ENCODE results near the gene VPREB1.
"Not testable (repeated sequence)": the region's sequence is repeated elsewhere in the genome, so short reads cannot be mapped to it uniquely, and the experiment has no call there.

DNA sequence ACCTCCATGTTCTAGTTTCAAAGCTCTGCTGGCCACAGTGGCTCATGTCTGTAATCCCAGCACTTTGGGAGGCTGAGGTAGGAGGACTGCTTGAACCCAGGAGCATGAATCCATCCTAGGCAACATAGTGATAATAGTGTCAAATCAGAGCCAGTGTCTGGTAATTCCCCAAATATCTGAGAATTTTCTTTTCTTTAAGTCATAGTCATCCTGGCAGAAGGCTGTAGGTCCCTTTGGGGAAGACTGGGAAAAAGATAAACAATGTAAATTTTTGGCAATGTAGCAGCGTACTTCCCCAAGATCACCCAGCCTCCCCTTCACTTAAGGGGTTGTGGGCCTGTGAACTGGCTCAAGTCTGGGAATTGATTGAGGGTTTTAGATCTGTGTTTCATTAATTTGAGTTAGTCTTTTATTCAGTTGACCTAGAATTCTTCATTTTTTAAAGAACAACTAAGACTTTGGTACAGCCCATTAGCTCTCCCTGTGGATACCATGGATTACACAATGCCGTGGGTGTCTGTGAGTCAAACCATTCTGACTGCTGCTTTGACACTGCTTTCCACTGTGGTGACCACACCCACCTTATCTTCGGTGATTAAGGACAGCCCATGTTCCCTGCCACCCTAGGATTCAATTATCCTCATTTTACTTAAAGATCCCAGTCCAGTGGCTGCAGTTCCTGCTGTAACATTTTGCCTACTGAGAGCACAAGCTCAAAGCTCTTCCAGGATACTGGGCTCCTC, 17.9 kb downstream of the VPREB1 start:
- TF ChIP-seq, protein P1, sequence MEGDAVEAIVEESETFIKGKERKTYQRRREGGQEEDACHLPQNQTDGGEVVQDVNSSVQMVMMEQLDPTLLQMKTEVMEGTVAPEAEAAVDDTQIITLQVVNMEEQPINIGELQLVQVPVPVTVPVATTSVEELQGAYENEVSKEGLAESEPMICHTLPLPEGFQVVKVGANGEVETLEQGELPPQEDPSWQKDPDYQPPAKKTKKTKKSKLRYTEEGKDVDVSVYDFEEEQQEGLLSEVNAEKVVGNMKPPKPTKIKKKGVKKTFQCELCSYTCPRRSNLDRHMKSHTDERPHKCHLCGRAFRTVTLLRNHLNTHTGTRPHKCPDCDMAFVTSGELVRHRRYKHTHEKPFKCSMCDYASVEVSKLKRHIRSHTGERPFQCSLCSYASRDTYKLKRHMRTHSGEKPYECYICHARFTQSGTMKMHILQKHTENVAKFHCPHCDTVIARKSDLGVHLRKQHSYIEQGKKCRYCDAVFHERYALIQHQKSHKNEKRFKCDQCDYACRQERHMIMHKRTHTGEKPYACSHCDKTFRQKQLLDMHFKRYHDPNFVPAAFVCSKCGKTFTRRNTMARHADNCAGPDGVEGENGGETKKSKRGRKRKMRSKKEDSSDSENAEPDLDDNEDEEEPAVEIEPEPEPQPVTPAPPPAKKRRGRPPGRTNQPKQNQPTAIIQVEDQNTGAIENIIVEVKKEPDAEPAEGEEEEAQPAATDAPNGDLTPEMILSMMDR (conservative IDR thresholded peaks at IDR 0.05; ENCODE audit: low read depth, low read length), result not testable (repeated sequence)
- not testable (repeated sequence) for TF ChIP-seq POLR2A (IDR thresholded peaks at IDR 0.05; ENCODE audit: low read depth, low read length); MXI1 (IDR thresholded peaks at IDR 0.05; ENCODE audit: borderline replicate concordance, low read depth, low read length); FOS (IDR thresholded peaks at IDR 0.05; ENCODE audit: low read depth, low read length); MAFK (IDR thresholded peaks at IDR 0.05; ENCODE audit: low read depth, low read length); BHLHE40 (IDR thresholded peaks at IDR 0.05; ENCODE audit: low read depth, low read length)
